GM19468 (cell line): Measurements from ENCODE around the gene ODAPH.
"Not testable (repeated sequence)": the region's sequence is repeated elsewhere in the genome, so short reads cannot be mapped to it uniquely, and the experiment has no call there.

Experiments used
- ATAC-seq: cut with Tn5 transposase; IDR thresholded peaks from one replicate; pipeline ENCODE4 v1.9.1; 2021; ENCODE audit warnings: mild to moderate bottlenecking, moderate library complexity, moderate number of reproducible peaks; ENCODE audit not compliant: unreplicated experiment; ENCODE audit errors: extremely low read depth

ODAPH gene

DNA sequence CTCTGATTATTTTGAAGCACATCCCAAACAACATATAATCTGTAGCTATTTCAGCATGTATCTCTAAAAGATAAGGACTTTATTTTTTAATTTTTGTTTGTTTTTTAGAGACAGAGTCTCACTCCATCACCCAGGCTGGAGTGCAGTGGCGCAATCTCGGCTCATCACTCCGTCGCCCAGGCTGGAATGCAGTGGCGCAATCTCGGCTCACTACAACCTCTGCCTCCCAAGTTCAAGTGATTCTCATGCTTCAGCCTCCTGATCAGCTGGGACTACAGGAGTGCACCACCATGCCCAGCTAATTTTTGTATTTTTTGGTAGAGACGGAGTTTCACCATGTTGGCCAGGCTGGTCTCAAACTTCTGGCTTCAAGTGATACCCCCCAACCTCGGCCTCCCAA is 11.6 kb upstream of the ODAPH start:
- ATAC-seq, result not testable (repeated sequence)

DNA sequence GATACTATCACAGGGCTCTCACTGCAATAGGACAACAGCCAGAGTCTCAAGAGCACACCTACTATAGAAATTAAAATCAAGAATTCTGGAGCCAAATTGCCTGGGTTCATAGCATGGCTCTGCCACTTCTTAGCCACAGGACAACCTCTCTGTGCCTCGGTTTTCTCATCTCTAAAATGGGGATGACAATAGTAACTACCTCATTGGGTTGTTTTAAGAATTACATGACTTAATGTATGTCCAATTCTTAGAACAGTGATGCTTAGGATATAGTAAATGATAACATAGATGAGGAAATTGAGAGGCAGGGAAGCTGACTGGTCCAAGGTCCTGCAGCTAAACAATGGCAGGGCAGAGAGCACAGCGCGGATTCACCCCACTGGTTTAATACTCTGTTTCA is 11.0 kb upstream of the ODAPH start:
- ATAC-seq, result no peak

DNA sequence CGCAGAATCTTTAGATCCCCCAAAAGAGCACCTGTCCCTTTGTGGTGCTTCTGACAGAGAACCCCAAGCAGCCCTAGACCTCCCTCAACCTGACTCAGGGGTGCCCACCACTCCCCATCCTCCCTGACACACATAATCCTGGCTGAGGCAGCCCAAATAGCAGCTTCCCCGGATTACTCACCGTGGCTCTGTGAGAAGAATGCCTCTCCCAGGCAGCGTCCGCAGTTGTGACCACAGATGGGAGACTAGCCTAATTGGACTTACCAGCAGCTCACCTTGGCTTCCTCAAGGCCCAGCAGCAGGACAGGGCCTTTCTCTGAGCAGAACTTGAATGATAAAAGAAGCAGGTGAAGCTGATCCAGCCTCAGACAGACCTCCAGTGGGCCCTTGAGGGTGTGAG is 10.3 kb upstream of the ODAPH start:
- no peak for ATAC-seq

DNA sequence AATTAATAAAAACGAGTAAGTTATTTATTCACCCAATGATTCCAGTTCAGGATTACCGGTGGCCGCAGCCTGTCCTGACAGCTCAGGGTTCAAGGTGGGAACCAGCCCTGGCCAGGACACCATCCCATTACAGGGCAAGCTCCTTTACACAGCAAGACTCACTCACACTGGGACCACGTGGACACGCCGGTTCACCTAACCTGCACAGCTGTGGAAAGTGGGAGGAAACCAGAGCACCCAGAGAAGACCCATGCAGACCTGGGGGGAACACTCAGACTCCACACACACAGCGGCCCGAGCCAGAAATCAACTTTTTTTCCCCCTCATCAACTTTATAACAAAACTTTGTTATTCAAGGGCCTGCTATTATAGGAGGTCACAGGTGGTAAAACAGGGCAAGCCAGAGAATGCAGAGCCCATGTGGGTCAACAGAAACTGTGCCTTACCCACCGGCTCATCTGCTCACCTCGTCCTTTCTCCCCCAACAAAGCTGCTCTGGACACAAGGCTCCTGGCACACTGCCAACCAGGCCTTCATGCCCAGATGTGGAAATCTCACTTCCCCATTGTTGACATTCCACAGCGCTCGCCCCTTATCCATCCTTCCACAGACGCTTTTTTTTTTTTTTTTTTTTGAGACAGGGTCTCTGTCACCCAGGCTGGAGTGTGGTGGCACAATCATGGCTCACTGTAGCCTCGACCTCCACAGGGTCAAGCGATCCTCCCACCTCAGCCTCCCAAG is 8.0 kb upstream of the ODAPH start:
- no peak for ATAC-seq

DNA sequence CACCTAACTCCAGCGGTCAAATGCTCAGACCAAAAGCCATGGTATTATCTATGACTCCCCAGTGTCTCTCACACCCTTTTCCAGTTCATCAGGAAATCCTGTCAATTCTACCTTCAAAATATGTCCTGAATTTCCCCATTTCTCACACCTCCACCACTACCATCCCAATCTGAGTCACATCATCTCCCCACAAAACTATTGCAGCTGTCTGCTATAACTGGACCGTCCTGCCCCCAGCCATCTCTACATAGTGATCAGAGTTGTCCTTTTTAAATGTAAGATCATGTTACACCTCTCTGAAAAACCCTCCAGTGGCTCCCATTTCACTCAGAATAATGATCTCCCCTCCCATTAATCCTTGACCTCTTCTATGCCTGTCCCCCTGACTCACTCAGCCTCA is 6.8 kb upstream of the ODAPH start:
- no peak for ATAC-seq

DNA sequence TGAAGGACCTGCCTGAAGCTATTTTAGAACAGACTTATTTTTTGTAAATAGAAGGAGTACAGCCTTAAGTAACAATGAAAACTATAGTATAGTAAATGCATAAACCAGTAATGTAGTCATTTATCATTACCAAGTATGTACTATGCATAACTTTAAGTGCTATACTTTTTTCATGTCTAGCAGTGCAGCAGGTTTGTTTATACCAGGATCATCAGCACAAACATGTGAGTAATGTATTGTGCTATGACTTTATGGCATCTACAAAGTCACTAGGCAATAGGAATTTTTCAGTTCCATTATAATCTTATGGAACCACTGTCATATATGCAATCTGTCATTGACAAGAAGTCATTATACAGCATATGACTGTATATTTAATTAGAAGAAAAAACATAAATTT is 3.4 kb upstream of the ODAPH start:
- no peak for ATAC-seq

DNA sequence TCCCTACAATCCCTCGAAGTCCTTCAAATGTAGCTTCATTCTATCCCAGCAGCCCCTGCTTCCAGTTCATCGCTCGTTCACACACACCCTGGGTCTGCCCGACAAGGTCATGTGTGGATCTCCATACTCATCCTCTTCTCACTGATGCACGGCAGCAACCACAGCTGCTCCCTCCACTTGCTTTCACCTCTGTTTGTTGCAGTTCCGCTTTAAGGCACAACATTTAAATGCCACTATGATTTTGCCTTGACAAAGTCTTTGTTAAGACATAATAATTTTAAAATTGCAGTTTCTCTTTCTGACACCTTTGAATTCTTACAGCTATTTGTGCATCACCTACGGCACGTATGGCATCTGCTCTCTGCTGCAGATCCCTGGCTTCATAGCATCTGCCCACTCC is 1.8 kb downstream of the ODAPH start:
- ATAC-seq, result no peak

DNA sequence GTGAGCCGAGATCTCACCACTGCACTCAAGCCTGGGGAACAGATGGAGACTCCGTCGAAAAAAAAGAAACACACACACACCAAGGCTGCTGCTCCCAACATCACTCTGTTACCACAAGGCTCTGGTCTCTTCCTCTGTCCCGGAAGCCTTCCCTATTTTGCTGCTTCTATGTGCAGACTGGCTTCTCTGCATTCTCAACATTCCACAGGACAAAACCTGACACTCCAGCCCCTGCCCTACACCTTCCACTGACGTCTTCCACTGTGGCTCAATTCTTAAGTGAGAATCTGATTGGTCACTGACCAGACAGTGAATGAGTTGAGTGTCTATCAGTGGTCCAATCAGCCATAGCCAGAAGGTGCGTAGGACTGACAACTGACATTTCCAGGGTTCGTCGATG is 5.9 kb downstream of the ODAPH start:
- ATAC-seq, result no peak

DNA sequence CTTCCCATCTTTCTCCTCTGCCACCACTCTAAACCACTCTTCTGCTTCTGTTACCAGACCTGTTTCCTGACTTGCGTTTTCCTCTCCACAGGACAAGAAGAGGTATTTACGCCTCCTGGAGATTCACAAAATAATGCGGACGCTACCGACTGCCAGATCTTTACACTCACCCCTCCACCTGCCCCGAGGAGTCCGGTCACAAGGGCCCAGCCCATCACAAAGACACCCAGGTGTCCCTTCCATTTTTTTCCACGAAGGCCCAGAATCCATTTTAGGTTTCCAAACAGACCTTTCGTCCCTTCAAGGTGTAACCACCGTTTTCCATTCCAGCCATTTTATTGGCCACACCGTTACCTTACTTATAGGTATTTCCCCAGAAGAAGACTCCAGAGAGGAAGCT is 8.2 kb downstream of the ODAPH start:
- no peak for ATAC-seq

DNA sequence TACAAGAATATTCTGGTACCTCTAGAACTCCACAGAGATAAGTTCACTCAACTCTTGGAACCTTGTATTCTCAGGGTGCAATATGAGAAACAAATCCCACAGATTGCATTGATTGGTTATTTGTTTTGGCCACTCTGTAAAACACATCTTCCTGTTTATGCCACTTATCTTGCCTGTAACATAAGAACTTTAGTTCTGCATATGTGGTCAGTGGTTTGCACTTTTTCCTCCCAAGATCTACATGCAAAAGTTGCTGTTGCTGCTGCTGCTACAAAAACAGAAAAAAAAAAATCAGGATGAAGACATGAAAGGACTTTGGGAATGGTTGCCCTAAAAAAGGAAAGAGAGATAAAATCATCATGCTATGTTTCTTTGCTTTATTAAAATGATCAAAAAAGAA is 9.6 kb downstream of the ODAPH start:
- ATAC-seq, result no peak

DNA sequence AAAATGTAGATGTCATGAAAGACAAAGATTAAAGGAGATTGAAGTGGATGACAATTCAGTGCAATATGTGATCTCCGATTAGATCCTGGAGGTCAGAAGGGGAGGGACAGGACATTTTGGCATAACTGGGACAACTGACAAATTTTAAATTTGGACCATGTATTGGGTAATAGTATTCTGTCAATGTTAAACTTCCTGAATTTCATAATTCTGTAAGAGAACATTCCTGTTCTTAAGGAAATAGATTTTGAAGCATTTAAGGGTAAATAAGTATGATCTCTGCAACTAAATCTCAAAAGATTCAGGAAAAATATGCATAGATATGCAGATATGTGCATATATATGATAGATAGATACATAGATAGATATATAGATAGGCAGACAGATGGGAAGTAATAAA is 11.0 kb downstream of the ODAPH start:
- no peak for ATAC-seq

DNA sequence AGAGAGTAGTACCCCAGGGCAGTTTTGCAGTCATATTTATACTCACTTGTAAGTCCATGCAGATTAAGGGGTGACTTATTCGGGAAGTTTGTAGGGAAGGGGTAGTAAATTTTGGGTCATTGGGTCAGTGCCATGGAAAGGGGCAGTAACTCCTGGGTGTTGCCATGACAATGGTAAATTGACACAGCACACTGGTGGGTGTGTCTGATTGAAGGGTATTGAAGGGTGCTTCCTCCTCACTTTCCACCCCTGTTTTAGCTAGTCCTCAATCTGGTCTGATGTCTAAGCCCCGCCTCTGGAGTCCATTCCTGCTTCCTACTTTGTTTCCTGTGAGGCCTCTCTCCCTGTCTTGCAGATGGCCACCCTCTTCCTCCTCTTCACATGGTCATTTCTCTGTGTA is 11.9 kb downstream of the ODAPH start:
- no peak for ATAC-seq

DNA sequence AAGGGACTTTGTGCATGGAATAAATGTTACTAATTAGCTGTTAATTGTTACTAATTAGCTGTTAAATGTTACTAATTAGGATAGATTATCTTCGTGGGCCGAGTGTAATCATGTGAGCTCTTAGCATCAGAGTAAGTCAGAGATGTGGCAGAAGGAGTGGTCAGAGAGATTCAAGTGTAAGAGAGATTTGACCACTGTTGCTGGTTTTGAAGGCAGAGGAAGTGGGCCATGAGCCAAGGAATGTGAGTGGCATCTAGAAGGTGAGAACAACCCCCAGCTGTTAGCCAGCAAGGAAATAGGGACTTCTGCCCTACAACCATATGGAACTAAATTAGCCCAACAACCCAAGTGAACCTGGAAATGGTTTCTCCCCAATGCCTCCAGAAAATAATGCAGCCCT is 28.2 kb downstream of the ODAPH start:
- ATAC-seq, result no peak

DNA sequence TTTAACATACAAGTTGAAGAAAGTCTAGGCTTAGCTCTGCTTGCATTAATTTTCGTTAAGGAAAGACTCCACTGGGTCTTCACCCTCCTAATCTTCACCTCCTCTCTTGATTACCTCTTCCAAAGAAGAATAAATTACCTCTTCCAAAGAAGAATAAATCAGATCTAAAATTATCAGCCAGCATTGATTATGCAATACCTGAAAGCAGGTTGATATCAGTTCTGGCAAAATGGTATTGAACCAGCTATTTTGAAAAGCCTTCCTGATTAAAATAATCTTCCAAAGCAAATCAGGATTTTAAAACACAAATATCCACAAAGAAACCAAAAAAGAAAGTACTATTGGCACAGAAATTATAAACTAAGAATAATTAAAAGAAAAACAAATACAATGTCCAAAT is 37.5 kb downstream of the ODAPH start:
- ATAC-seq, result no peak

DNA sequence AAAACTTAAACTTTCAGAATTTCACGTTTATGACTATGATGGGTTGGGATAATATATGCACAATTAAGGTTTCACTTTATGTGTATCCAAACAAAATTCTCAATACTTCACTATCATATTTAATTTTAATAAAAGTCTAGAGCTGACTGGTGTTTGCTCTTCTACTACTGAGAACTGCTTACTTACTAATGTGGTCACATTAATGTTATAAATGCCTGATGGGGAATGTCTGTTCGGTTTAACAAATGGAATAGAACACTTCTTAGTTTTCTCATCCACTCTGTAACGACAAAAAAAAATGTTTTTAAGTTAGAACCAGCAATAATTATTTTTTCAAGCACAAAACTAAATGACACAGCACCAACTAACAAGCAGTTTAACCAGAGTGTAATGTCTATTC is 40.2 kb downstream of the ODAPH start:
- no peak for ATAC-seq

DNA sequence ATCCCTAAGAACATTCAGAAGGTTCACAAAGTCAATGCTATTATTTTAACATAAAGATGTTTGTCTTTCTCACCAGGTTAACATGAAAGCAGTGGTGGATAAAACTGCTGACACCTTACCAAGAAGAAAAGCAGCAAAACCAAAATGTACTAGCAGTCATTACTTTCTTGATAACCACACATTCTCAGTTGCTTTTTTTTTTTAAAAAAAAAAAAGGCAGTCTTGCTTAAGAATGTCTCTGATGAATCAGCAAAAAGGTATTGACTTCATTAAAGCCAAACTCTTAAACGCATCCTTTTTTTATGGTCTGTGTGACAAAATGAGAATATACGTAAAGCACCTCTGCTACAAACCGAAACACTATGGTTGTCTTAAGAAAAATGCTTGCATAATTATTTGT is 42.5 kb downstream of the ODAPH start:
- ATAC-seq, result no peak

DNA sequence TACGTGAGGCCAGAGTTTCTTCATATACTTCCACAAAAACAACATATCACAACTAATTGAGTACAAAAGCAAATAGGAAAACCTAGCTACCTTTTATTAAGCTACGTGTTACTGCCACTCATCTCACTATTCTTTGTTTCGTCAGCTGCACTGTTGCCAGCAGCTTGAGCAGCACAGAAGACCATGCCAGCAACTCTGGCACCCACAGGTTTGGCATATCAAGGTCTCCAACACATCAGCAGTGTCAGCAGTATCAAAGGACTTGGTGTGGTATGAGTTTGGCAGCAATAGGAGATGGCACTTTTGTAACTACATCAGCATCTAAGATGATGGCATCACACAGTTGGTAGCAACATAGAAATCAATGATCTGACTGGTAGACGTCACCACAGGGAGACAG is 43.8 kb downstream of the ODAPH start:
- no peak for ATAC-seq

DNA sequence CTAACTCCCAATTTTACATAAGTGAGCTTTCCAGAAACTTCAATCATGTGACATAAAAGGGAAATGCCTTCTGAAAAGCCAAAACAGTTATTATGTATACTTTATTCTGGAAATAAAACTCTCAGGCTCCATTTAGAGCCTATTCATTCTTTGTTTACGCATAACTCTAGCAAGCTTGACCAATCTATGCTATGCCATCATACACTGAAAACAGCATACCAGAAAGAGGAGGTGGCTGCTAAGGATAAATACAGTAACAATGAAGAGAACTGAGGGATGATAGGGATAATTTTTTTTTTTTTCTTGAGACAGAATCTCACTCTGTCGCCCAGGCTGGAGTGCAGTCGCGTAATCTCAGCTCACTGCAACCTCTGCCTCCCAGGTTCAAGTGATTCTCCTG is 50.1 kb downstream of the ODAPH start:
- no peak for ATAC-seq

DNA sequence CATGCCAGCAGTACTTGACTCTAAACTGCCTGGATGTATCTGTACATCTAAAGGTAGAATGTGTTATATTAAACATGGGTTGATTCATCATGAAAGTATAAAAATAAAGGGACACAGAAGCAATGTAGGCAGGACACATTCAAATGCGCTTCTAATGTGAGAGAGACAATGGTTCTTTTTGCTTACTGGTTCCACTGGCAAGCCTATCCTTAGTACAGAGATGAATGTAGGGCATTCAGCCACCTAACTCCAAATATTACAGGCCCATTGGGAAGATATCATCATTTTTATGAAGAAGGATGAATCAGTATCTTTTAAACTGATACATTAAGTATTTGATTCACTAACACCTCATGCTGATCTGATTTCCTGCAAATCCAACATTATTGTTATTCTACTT is 56.4 kb downstream of the ODAPH start:
- no peak for ATAC-seq
